Fibroblast of skin of abdomen (primary cell): Measurements from ENCODE around the gene BROX.

Experiments
- DNase-seq: peaks from one replicate; pipeline ENCODE4 v3.0.0-alpha.2; 2013

The BROX gene

DNA sequence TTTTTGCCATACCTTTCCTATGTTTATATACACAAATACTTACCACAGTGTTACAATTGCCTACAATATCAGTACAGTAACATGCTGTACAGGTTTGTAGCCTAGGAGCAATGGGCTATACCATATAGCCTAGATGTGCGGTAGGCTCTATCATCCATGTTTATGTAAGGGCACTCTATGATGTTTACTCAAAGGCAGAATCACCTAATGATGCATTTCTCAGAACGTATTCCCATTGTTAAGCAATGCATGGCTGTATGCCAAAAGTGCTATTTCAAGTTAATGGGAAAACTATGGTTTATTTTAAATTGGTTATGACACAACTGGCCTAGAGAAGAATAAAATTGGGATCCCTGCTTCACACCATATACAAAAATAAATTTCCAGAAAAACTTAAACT lies 65.6 kb downstream of the BROX start:
- DNase-seq: no peak

DNA sequence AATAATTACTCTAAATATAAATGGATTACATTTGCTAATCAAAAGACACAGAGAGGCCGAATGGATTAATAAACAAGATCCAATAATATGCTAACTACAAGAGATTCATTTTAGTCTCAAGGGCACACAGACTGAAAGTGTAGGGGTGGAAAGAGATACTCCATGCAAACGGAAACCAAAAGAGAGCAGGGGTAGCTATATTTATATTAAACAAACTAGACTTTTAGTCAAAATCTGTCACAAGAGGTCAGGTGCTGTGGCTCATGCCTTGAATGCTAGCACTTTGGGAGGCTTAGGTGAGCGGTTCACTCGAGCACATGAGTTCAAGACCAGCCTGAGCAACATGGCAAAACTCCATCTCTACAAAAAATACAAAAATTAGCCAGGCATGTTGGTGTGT lies 68.9 kb downstream of the BROX start:
- no peak for DNase-seq

GRCh38 chr1:222783051-222783450 lies 70.7 kb downstream of the BROX start:
- no peak for DNase-seq

DNA sequence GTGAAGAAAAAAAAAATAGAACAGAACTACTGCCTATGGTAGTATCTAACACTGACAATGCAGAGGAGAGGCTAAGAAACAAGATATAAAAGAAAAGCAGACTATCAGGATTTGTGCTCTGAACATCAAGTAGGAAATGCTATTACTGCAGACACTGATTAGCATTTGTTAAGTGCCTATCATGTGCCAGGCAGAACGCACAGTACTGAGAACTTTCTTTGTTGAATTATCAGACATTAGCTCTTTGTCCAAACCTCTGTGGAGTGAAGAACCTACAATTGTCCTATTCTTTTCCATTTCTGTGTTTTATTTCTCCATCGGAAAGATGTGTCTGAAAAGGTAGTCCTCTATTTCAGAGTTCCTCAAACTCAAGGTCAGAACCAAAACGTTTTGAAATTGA lies 72.0 kb downstream of the BROX start:
- DNase-seq: no peak
